NOMO-1 (cell line): ENCODE results near the gene KLF3.
A peak's percentile ranks its signal among the peaks of the same experiment; 100 is the strongest.

Experiments
- DNase-seq, 2 experiments: peaks; one replicate each; lab custom pipeline; 2025; ENCODE audit not compliant: unreplicated experiment in 2 of 2; lab: John Stamatoyannopoulos, UW

Gene KLF3

DNA sequence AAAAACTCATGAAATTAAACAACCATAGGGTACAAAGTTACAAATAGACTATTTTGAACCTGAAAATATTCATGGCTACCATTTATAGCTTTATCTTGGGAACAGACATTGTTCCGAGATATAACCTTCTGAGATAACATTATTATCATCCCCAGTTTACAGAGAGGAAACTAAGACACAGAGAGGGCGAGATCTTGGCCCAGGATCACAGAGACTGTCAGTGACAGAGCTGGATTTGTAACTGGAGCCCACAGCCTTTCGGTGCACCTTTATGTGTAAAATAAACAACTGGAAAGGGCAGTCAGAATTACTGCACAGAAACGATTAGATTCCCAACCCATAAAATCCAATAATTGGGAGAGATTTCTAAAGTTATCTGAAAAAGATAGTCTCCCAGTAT lies 28.4 kb downstream of the KLF3 start:
- no peak for DNase-seq

DNA sequence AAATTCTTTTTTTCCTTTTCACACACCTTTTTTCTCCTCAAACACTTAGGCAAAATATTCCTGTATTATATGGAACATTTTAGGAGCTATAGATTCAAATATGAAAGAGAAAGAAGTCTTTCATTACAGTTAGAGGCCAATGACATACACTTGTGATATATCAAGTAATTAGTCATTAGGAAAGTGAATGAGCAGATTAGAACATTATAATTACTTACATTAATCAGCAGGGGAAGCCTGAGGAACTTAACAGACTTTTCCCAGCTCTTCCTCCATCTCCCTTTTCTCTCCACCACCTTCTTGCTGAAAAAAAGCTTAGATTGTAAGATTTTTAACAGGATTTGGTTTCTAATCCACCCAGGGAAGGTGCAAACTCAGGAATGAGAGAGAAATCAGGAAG lies 29.6 kb downstream of the KLF3 start:
- DNase-seq = no peak

DNA sequence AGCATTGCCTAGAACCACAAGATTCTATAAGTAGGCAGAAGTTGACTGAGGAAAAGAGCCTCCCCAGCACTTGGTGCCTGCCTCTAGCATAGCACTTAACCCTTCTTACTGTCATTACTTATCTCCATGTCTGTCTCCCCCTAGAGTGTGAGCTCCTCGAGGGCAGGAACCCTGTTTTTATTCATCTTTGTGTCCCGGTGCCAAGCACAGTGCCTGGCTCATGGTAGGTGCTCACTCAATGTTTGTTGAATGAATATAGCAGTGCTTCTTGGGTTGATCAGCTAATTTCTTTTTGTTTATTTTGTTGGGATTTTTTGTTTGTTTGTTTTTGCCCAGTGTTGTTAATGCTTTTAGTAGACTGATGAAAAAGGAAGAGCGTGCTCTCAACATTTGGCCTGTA lies 30.3 kb downstream of the KLF3 start:
- DNase-seq = no peak

DNA sequence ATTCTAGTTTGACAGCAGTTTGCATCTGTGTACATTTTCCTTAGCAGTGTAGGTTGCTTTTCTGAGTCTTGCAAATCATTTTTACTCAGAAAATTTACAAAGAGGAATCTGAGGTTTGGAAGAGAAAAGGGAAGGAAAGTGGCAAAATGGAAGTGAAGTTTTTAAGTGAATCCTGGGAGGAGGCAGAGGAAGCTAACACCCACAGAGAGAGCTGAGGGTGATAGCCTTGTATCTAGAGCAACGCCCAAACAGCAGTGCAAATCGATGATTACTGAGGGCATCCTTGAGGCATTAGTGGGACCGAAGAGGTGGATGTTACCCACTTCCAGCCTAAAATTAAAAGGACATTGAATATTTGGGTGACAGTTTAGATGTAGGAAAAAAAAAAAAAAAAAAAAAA lies 31.8 kb downstream of the KLF3 start:
- no peak for DNase-seq

DNA sequence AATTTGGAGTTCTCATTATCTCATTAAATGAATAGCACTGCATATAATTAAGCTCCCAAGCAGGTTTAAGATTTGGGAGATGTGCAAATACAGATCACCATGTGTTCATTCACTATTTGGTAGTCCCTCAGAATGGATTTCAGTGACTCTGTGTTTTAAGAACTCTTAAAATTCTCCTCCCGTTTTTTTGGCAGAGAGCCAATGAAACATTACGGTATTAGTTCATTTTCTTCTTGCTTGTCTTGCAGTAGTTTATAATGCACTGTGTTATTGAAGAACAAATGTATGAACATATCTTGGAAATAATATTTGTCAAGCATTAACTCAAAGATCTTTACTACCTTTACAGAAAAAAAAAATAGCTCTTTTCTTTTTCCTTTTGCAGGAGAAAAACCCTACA lies 32.7 kb downstream of the KLF3 start:
- no peak for DNase-seq

DNA sequence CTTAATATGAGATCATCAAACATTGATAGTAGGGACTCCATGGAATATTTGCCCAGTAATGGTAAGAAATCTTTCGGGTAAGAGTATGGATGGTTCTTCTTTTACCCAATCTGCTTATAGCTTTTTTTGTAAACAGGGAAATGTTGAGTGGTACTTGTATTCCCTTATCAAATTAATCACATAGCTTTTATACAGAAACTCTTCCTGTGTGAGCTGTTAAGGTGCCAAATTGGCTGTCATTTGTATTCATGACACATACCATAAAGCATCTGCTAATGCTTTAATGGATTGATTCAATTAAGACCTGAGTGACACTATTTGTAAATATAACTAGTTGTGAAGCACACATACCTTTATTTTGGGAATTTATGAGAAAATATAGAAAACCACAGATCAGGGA lies 34.2 kb downstream of the KLF3 start:
- DNase-seq = no peak

DNA sequence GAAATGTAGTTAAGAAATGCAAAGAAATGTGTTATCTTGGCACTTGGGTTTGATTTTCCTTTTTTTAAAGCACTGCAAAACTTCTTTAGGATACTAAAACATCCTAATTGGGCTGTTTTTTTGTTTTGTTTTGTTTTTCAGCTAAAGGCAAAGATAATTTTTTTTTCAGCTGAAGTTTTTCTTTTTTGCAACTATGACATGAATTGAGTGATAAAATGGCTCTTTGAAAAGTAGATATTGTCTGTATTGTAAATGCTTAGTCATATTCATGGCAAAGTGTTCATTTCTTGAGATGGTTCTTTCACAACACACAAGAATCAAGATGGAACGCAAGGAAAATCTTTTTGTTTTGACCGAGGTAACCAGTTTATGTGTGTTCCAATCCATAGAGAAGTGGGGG lies 35.1 kb downstream of the KLF3 start:
- no peak for DNase-seq

DNA sequence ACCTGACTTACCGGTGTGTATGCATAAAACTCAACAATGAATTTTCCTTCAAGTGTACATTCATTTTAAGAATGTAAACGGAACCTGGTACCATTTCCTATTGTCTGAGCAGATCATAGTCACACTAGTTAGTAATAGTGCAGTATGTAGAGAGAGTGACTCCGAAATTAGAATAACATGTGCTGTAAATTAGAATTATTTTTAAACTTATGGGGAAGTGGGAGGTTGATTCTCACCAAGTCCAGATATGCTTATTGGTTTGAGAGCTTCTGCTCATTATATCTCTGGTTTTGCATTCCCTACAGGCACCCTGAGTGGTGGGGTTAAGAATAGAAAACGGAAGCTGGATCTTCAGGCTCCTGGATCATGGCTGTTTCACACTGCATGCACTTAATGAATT lies 39.6 kb downstream of the KLF3 start:
- peak; percentile 9 to 27 for DNase-seq

DNA sequence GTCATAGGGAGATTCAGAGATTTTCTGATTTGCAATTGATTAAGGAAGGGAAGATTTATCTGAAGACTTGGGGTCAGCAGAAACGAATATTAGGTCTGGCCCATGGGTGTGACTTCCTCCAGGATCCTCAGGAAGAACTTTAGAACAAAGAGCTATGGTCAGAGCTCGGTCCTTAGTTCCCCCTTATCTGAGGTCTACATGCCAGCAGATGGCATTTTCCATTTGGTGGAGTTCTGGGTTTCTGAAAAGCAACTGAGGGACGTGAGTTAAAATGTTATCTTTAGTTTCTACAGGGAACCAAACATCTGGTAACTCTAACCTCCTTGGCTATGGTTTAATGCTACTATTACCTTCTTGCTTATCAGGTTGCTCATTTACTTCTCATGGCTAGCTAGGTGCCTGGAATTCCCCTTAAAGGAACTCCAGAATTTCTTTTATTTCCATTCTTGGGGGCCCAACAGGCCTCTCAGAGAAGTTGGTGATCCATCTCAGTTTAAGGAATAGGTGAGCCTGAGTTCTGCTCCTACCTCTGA lies 40.7 kb downstream of the KLF3 start:
- DNase-seq = no peak

DNA sequence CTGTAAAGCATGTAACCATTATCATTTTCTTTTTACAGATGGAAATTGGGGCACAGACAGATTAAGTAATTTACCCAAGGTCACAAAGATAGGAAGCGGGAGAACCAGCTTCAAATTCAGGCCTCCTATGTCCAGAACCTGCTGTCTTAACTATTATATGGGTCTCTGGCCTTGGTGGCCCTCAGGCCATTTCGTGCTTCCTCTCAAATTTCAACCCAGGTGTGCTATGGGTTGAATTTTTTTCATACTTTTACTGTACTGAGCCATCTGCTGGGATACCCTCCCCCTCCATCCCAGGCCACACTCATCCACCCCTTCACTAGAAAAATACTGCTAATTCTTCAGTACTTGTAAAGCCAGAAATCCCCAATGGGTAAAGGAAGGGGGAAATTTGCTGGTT lies 42.3 kb downstream of the KLF3 start:
- no peak for DNase-seq

DNA sequence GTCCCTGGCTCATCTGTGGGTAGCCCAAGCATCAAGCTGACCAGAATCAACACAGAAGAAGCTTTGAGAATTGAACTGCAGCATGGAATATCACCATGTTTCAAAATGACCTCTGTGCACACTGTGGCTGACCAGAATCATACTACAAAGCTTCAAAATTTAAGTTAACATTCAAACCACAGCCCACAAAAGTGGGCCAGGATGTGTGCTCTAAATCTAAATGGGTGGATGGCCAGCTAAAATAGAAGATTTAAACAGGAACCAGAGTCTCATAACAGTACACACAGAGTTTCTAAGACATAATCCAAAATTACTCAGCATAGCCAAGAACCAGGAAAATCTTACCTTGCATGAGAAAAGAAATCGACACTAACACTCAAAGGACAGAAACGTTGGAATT lies 46.1 kb downstream of the KLF3 start:
- no peak for DNase-seq

DNA sequence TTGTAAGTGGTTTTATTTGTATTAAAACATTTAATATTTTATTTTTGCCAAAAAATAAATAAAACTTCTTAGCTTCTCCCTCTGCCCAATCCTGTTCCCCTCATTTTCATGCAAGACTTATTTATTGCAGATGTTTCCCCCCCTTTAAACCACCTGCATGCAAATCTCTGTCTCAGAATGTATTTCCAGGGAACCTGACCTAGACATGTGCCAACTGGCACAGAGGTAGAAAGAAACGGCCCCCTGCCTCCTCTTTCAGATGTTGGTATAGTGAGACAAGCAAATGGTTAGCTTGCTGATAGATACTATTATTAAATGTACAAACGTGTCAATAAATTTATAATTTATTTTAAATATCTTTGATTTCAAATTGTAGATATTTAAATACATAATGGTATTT lies 47.1 kb downstream of the KLF3 start:
- no peak for DNase-seq

DNA sequence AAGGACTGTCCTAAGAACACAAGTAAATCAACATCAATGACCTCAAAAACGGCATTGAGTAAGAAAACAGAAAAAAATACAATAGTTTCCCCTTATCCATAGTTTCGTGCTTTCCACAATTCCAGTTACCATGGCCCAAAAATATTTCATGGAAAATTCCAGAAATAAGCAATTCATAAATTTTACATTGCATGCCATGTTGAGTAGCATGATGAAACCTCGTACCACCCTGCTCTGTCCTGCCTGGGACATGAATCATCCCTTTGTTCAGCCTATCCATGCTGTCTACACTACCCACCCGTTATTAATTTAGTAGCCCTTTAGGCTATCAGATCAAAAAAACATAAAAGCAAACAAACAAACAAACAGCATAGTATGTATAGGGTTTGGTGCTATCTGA lies 51.1 kb downstream of the KLF3 start:
- DNase-seq = no peak

DNA sequence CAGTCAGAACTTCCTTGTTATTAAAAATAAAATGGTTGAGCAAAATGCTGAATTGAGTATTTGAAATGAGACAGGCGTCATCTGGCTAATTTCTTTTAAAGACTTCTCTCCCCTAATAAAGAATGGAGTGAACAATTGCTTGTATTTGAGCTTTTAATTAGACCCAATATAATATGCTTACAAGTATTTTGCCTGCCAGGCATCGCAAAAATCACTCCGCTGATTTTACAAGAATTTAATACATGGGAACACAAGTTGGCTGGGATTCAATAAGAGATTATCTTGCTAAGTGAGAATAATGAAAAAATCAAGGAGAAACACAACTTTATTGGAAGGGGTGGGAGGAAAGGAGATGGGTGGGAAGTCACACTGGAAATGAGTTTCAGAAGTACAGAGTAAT lies 52.3 kb downstream of the KLF3 start:
- no peak for DNase-seq

DNA sequence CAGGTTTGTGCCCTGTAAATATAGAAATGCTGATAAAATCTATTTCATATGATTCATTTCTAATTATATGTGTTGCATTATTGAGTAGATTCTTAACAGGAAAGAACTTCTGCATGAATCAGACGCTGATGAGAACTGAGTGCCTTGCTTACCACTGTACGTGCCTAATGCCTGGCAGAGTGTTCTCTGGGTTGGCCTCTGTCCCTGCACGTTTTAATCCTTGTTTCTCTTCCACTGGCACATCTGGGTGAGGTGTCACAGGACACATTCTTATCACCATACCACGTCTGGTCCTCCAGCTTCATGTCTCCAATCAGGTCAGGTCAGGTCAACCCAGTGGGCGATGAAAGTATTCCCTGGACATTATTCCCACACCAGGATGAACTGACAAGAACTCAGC lies 53.6 kb downstream of the KLF3 start:
- no peak for DNase-seq

DNA sequence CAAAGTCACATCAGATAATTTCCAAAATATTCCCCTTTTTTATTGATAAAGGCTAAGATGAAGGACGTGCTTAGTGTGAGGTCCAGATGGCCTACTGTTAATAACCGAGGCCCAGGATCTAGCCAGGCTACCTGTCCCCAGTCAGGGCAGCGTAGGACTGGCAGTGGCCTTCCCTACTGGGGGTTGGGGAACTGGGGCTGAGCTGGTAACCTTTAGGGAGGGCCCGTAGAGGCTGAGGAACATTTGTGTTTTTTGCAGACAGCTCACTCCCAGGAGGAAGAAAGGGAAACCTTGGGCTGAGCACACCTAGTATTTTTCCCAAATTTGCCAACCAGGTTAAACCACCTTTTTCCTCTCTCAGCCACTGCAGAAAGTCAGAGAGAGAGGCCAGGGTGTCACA lies 59.1 kb downstream of the KLF3 start:
- no peak for DNase-seq

DNA sequence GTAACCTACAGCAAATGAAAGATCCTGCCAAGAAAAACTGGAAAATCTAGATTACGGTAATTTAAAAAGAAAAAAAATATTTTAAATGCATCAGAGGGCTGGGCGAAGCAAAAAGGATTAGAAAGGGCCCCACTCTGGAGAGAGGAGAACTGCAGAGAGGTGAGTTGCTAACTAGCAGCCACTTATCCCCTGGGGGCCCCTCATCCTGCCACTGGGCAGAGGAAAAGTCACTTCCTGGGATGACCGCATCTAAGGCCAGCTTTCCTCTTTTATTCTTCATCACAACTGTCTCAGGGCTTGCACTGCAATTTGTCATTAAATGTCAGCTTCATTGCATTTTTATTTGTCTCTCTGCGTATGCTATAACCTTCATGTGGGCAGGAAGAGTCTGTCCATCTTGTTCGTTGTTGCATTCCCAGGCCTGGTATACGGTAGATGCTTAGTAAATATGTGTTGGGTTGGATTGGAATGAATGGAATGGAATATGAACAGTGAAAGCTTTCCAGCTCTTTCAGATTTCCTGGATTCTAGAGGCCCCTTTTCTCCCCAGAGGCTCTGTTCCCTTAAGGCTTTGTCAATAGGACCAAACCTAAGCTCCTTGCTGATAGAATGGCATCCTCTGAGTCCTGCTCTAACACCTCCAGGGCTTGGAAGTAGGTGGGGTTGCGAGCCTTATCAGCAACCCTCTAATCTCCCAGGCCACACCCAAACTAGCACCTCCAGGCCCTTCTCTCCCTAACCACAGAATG lies 59.9 kb downstream of the KLF3 start:
- DNase-seq = no peak

DNA sequence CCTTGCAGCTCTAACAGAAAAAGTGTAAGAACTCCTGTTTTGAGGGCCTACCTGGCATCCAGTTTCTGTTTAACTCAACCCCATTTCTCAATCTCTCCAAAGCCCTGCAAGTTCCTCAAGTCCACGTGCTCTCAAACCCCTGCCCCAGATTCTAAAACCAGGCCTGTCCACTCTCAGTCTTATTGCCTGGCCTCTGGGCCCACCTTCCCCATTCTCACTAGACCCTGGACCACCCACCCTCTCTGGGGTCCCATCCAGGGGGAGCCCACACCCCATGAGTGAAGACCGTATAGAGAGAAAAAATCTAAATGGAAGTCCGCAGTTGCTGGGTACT lies 60.4 kb downstream of the KLF3 start:
- DNase-seq = no peak

DNA sequence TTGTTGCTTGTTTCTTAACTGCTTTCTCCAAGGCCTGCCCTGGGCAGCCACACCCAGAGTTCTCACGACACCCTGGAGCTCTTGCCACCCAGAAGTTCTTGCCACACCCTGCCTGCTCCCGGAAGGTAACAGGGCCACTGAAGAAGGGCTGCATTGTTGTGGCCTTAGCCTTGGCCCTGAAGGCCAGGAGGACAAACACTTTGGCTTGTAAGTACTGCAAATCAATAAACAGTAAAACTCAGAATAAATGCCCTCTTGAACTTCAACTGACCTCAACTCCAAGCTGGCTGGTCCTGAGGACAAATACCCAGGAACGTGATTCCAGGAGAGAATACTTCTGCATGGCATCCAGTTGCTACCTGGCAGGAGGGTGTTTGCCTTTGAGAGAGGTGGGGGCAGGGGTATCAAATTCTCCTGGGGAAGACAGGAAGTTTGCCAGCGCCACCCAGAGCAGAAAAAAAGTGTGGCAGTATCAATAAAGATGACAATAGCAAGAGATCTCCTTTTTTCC lies 64.7 kb downstream of the KLF3 start:
- DNase-seq = no peak

DNA sequence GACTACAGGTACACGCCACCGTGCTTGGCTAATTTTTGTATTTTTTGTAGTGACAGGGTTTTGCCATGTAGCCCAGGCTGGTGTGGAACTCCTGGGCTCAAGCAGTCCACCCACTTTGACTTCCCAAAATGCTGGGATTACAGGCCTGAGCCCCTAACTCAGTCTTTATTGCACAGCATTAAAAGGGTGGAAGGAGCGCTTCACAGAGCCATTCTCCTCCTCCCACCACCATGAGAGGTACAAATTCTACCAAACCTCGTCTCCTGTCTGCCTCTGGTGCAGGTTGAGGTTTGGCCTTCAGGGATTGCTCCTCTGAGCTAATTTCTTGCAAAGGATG lies 66.5 kb downstream of the KLF3 start:
- DNase-seq = no peak

DNA sequence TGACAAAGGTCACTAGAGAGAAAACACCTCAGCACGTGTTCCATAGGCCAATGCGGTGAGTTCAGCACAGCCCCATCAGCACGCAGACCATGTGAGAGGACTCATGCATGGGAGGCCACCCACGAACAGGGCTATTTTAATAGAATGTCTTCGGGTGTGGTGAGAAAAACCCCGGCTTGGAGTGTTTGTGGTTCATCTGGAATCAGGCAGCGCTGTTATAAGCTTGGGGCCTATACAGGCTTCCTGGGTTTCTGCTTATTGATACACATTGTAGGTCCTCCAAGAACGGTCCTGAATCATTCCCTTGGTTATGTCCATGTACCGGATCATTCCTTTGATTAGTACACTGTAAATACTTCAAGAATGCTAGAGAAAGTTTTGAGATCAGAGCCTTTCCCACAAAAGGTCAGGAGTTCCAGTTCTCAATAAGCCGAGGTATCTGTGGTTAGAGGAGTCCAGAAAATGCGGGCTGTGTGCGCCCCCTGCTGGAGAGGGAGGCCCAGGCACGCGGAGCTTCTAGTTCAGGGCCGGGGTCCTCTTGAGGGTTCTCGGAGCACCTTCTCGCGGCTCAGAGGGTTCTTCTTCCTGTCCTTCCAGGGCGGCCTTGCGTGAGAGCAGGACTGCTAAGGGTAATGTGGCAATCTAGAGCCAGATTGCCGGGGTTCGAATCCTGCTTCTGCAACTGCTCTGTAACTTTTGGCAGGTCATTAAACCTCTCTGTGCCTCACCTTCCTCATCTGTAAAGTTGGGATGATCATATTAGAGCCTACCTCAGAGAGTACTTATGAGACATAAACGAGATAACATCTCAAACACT lies 67.0 kb downstream of the KLF3 start:
- peak; percentile 48 to 55 for DNase-seq

DNA sequence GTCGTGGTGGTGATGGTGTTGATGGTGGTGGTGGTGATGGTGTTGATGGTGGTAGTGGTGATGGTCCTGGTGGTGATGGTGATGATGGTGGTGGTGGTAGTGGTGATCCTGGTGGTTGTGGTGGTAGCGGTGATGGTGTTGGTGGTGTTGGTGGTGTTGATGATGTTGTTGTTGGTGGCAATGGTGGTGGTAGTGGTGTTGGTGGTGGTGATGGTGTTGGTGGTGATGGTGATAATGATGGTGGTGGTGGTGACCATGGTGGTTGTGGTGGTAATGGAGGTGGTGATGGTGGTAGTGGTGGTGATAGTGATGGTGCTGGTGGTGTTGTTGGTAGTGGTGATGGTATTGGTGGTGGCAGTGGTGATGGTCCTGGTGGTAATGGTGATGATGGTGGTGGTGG lies 69.7 kb downstream of the KLF3 start:
- DNase-seq = no peak
